ENCODE data around the gene TXK. TPM values are rescaled to one million over a fixed set of nuclear protein-coding genes. Genes with fewer than 3 reads are reported as not detected.

TXK gene
- total RNA-seq, 3 donors from 2014 or later (not counting 1 experiment from before 2014, with no cell fraction given) = 197 to 338 (median 225) TPM

GRCh38 chr4:48133669-48134068 is 381 bp downstream of the TXK start:
- ATAC-seq (no peak), DNase-seq (no peak)
- H3K27ac ChIP-seq (ENCODE audit: low read length) = peak overlapping the region; percentile 97
- TF ChIP-seq CTCF (IDR thresholded peaks at IDR 0.05) = no peak
- intact Hi-C loops (cut with micrococcal nuclease) = loop anchor here (5.0 to 10.0 kb wide), 2 partner anchors 86 to 219 kb away; partner anchors contain the start of gene NFXL1
- H3K9me3 Mint-ChIP-seq = no peaks in the 10 kb centered on the region
- H3K4me1 Mint-ChIP-seq = peaks cover 79 to 89% of the 10 kb centered on the region in 2 donors
- H3K4me3 Mint-ChIP-seq = peak overlapping the region; percentile 97
- H3K36me3 Mint-ChIP-seq = no peaks in the 10 kb centered on the region
- H3K27me3 ChIP-seq (ENCODE audit: control insufficient read depth, insufficient read depth, low read length) = no peaks in the 10 kb centered on the region
- H3K9me3 ChIP-seq (ENCODE audit: control insufficient read depth, insufficient read depth, low read length) = no peaks in the 10 kb centered on the region
- H3K4me1 ChIP-seq (ENCODE audit: control insufficient read depth, insufficient read depth, low read length) = peaks cover 64% of the 10 kb centered on the region
- no peaks in the 10 kb centered on the region for H3K27me3 Mint-ChIP-seq (ENCODE audit: low read depth in 2 of 2)
- peak overlapping the region in 1 of 2 donors; percentile 91 for H3K27ac Mint-ChIP-seq
- H3K4me3 ChIP-seq (ENCODE audit: low read length) = peak overlapping the region; percentile 59
- H3K36me3 ChIP-seq (ENCODE audit: control insufficient read depth, insufficient read depth, low read length) = peaks cover 6% of the 10 kb centered on the region

- H3K4me3 ChIP-seq (ENCODE audit: low read length) = peak overlapping the region; percentile 59
- H3K36me3 Mint-ChIP-seq = no peaks in the 10 kb centered on the region
- no peak for TF ChIP-seq CTCF (IDR thresholded peaks at IDR 0.05)
- peaks cover 82 to 88% of the 10 kb centered on the region in 2 donors for H3K4me1 Mint-ChIP-seq
- peaks cover 6% of the 10 kb centered on the region for H3K36me3 ChIP-seq (ENCODE audit: control insufficient read depth, insufficient read depth, low read length)
- H3K27me3 ChIP-seq (ENCODE audit: control insufficient read depth, insufficient read depth, low read length) = no peaks in the 10 kb centered on the region
- no peaks in the 10 kb centered on the region for H3K9me3 ChIP-seq (ENCODE audit: control insufficient read depth, insufficient read depth, low read length)
- ATAC-seq (no peak), DNase-seq (no peak)
- peak overlapping the region in 1 of 2 donors; percentile 91 for H3K27ac Mint-ChIP-seq
- 41% methylated on average over 3 of the region's 4 CpGs for WGBS (ENCODE audit: insufficient coverage)
- peak overlapping the region; percentile 97 for H3K27ac ChIP-seq (ENCODE audit: low read length)
- intact Hi-C loops (cut with micrococcal nuclease) = loop anchor here (5.0 to 10.0 kb wide), 2 partner anchors 84 to 217 kb away; partner anchors contain the start of gene NFXL1
- H3K27me3 Mint-ChIP-seq (ENCODE audit: low read depth in 2 of 2) = no peaks in the 10 kb centered on the region
- H3K9me3 Mint-ChIP-seq = no peaks in the 10 kb centered on the region
- H3K4me1 ChIP-seq (ENCODE audit: control insufficient read depth, insufficient read depth, low read length) = peaks cover 64% of the 10 kb centered on the region
- H3K4me3 Mint-ChIP-seq = peak overlapping the region; percentile 97
Observed at GRCh38 chr4:48131736-48132135, 2.3 kb downstream of the TXK start.

- Mint-ChIP-seq H3K9me3 (no peaks in the 10 kb centered on the region), H3K27ac (peak overlapping the region in 1 of 2 donors; percentile 91), H3K36me3 (no peaks in the 10 kb centered on the region), H3K27me3 (ENCODE audit: low read depth in 2 of 2) (no peaks in the 10 kb centered on the region), H3K4me1 (peaks cover 83 to 92% of the 10 kb centered on the region in 2 donors), H3K4me3 (peak overlapping the region; percentile 97)
- ATAC-seq (no peak), DNase-seq (no peak)
- Histone ChIP-seq H3K9me3 (ENCODE audit: control insufficient read depth, insufficient read depth, low read length) (no peaks in the 10 kb centered on the region), H3K36me3 (ENCODE audit: control insufficient read depth, insufficient read depth, low read length) (peaks cover 6% of the 10 kb centered on the region), H3K27me3 (ENCODE audit: control insufficient read depth, insufficient read depth, low read length) (no peaks in the 10 kb centered on the region), H3K27ac (ENCODE audit: low read length) (peak overlapping the region; percentile 97), H3K4me3 (ENCODE audit: low read length) (peak overlapping the region; percentile 7), H3K4me1 (ENCODE audit: control insufficient read depth, insufficient read depth, low read length) (peaks cover 63% of the 10 kb centered on the region)
- TF ChIP-seq CTCF (IDR thresholded peaks at IDR 0.05) = no peak
- 93% methylated on average over 7 of the region's 7 CpGs for WGBS (ENCODE audit: insufficient coverage)
- intact Hi-C loops (cut with micrococcal nuclease) = loop anchor here (5.0 to 10.0 kb wide), 2 partner anchors 83 to 215 kb away; partner anchors contain the start of gene NFXL1
Observed at GRCh38 chr4:48130100-48130499, 4.0 kb downstream of the TXK start.
